Stimulated activated CD8-positive, alpha-beta memory T cell treated with anti-CD3 and anti-CD28 coated beads, Interleukin-15, amount 100 ng/mL, for 1 hour (primary cell): Measurements from ENCODE around the gene SPTBN1.

Source experiments
- DNase-seq: peaks from one replicate; pipeline ENCODE4 v3.0.0-alpha.2; 2020; ENCODE audit warnings: low read depth

SPTBN1 gene

DNA sequence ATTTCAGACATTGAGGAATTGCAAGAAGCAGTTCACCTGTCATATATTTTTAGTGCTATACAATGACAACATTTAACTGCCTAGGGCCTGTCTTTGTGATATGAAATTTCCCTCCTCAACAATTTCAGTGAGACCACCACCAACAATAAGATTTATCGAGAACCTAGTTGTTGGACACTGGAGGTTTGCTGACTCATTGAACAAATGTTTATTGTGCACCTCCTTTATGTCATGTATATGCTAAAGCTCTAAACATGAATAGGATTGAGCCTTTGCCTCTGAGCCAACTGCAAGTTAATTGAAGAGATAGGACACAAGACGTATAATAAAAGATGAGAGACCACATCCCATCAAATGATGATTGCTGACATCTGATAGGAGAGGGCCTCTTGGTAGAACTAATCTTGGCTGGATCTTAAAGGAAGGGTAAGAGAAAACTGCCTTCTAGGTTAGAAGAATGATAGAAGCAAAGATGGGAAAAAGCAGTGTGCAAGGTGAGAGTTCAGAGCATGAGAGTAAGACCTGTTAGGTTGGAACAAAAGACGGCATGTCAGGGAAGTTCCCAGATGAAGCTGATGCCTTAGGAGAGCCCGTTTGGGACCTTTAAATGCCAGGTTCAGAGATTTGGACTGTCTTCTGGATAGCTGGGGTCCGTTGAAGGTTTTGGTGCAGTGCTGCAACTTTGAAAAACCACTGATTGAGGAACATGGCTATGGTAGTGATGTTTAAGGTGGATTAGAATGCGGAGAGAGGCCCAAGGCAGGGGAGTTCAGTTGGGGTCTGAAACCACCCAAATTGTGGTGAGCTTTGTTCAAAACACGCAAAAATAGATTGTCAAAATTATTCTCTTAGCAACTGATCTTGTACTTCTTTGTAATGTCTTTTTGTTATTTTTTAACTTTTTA is 134.3 kb downstream of the SPTBN1 start:
- DNase-seq, result no peak

DNA sequence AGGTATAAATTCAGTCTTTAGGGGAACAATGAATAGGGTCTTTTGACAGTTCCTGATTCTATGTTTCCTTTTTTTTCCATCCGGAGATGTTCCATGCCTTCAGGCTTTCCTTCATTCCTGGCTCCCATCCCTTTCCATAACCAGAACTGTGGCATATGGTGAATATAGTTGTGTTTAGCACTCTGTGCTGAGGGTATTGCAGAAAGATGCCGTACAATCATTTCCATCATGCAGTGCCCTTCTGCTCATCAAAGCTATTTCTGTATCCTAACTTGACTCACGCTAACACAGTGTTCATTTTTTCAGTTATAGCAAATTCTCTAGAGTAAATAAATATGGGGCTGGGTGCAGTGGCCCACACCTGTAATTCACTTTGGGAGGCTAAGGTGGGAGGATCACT is 135.4 kb downstream of the SPTBN1 start:
- no peak for DNase-seq

DNA sequence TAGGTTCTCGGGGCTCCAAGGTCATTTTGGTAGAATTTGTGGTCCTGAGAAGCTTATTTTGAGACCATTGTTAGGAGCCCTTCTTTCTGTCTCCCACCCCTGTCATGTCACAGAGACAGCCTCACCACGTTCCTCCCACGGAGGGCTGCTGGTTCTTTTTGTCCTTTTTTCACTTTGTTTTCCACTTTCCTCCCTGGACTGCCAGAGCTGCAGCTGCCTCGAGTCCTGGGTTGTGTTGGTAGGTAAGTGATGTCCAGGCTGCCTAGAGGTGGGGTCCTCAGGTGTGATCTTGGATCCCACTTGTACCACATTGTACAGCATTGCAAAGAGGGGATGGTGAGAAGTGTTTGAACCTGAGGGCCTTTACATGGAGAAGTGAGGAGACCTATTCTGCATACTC is 137.1 kb downstream of the SPTBN1 start:
- DNase-seq, result no peak

DNA sequence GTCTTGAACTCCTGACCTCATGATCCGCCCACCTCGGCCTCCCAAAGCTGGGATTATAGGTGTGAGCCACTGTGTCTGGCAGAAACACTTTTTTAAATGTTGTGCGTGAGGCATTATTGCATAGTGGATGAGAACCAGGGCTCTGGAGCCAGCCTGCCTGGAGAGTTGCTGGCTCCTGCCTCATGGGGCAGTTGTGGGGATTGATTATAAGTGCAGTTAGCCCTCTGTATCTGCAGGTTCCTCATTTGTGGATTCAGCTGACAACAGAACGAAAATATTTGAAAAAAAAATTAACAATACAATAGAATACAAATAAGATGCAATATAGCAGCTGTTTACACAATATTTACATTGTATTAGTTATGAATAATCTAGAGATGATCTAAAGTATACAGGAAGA is 137.9 kb downstream of the SPTBN1 start:
- no peak for DNase-seq

DNA sequence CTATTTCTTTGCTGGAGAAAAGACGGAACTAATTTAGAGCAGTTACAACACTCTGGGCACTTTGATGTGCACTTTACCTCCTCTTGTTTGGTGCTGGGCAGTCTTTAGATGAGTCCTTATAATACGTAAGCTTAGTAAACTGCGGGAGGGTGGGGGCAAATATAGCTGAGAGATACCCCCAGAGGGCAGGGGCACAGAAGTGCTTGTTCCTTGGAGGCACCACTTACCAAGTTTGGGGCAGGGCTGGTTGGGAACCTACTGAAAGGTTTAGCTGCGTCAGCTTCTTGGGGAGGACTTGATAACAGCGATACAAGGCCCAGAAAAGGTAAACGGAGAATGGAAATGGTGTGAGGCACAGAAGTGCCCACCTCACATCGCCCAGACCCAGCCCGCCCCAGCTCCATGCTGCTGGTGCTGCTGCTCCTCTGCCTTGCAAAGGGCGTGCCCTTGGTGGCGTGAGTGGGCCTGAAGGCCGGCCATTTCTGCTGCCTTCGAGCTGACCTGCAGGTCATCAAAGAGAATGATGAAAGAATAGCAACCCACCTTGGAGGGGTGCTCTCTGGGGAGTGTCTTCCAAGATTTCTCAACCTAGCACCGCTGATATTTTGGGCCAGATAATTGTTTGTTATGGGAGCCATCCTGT is 139.2 kb downstream of the SPTBN1 start:
- no peak for DNase-seq

DNA sequence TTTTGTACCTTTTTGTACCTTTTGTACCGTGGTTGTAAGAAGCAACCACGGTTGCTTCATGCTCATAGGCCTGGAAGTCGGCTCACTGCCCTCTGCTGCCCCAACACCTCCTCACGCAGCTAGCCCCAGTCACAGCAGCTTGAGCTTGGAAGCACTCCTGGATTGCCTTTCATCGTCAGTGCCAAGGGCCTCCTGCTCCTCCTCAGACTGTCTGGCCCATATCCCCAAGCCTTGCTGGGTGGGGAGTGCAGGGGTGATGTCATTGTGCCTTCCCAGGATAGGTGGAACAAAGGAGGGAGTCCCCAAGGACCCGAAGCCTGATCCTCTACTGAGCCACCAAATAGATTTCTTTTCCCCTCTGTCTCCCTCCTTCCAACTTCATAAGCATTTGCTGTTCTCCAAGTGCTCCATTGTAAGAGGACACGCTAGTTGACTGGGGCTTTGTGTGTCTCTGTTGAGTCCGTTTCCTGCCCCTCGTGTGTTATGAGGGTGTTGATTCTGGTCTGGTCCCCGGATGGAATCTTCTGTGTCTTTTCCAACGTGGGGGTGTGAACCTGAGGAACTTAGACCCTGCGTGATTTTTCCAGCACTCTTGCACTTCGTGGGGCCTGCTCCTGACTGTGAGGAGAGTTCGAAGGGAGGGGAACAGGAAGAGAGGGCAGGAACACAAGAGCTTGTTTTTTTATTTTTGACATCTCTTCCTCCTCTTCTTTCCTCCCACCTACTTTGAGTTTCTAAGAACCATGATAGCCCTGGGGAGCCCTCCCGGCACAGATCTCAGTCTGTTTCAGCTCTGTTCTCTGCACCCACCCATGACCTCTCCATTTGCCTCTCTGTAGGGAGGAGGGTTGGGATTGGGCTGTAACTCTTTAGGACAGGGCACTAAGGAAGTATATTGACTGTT is 140.1 kb downstream of the SPTBN1 start:
- DNase-seq, result no peak

DNA sequence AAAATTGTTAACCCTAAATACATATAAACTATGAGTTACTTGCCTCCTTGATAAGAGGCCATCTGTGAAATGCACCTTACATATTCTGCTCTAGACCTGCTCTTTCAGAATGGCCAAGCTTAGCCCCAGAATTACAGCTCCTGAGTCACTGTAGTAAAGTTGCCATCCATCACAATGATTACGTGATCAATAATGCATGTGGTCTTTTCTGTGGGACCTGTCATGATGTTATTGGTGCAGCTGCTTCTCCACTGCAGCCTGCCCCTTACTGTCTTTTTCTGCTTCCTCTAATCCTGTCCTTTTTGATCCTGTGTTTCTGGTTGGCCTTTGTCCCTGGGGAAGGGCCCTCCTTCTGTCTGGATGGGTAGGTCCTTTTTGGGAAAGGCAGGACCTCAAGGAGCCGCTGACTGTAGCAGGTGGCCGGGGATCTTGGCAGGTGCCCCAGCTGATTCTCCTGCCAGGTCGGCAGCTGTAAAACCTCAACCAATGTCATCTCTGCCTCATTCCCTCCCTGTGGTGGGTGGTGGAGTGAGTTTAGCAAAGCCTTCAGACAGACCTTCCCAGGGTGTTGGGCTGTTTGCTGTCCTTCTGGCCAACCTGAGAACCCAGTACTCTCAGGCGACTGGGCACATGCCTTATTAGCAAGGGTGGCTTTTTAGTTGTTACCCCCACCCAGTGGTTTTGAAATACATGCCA is 141.2 kb downstream of the SPTBN1 start:
- no peak for DNase-seq

DNA sequence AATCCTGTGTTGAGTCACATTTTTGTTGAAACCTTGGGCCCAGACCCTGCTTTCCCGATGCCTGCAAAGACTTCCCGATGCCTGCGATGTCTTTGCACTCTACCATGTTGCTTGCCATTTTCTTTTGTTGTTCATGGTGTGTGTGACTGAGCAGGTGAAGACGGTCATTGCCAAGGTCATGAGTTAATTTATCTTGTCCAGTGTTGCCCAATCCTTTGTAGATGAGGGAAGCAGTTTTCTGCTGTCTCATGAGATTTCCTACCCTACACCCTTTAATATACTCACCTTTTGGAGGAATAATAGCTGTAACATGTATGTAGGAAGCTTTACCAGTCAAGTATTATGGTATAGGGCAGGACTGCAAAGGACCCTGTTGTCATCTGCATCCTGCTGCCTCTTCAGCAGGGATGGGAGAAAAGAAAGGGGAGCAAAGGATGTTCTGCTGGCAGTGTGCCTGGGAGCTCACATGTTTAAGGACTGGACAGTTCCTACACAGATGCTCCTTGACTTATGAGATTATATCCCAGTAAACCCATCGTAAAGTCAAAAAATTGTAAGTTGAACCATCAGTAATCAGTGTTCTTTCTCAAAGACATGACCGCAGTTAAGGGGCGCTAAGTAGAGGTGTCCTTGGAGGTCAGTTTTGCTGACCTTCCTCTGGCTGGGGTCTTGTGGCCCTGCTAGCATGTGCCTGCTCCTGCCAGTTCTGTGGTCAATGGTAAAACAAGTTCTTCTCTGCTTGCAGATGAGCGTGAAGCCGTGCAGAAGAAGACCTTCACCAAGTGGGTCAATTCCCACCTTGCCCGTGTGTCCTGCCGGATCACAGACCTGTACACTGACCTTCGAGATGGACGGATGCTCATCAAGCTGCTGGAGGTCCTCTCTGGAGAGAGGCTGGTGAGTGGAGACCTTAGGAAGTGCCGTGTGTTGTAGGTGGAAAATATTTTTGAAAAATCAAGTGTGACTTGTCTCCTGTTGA is 142.5 kb downstream of the SPTBN1 start:
- DNase-seq, result no peak

DNA sequence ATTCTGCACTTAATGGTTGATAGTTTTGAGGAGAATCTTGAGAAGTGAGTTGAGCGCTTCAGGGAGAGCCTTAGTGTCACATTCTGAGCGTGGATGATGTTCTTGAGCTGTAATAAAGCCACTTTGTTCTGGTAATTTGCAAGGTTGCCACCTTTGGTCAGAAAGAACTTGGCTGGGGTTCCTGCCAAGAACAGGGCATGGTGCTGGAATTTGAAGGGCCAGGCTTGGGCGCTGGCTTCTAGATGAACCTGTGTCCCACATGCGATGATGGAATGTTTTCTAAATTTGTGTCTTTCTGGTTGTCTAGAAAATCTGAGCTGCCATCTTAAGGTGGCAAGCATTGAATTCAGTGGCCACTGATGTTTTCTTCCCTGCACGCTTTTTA is 143.2 kb downstream of the SPTBN1 start:
- no peak for DNase-seq

DNA sequence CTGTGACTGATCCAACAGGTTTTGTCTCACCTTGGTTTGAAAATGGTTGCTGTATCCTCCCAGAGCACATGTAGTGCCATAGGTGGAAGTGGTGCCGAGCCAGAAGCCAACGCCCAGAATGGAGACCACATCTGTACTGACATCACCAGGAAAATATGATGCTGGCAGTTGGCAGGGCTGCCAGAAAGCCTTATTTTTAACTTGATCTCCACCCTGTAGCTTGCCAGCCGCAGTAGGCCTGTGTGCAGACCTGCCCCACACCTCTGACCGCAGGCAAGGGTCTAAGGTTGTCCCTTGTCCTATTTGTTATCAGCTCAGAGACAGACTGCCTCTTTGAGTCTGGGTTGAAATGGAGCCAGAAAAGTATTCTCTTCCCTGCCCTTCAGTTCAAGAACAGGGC is 143.8 kb downstream of the SPTBN1 start:
- no peak for DNase-seq

DNA sequence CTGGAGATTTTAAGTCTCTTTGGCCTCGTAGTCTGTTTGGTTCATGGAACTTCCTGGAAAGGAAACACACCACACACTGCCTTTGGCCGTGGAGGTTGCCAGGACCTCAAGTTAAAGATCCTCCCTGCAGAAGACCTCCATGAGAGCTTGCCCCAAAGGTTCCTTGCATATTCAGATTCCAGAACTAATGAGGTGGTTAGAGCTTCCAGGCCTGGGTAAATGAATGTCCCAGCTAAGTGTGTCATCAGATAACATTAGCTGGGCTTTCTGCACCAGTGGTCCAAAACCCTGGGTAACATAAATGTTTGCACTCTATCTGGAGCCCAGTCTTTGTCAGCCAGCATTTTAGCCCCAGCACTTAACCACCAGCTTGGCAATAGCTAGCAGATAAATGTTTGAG is 145.2 kb downstream of the SPTBN1 start:
- DNase-seq, result no peak

DNA sequence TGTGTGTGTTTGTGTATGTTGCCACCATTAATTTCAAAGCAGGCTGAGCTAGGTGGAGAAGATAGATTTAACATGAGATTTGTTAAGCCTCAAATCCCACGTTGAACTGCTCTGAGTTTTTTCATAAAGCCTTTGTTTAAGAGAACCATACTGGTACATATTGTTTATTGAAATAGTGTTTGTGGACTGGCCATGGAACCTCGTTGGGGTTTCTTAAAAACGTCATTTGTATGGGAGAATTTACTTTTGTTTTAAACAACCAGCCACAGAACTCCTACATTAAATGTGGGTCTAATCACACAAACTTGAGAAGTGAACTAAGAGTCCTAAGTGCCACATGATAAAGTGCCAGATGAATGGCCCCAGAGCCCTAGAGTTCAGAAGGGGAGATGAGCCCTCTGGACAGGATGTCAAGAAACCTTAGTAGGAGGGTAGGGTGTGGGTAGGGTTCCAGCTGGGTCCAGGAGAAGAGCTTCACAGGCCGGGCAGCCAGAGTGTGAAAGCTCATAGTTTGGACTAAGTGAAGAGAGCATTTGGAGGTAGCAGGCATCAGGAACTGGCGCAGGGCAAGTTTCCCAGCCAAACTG is 146.7 kb downstream of the SPTBN1 start:
- DNase-seq, result no peak

DNA sequence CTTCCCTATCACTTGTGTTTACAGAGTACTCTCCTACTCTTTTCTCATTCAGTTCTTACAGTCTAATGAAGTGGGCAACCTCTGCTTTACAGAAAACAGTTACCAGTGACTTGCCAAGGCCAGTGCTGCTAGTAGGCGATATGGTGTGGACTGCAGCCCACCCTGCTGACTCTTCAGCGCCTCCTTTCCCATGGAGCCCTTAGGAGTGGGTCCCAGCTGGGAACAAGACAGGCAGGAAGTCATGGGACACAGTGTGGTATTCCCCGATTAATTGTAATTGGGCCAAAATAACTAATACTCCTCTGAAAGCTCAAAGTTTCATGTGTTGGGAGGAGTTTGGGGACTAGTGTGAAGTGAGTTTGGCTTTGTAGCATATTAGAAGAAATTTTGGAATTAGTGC is 147.2 kb downstream of the SPTBN1 start:
- DNase-seq, result no peak

DNA sequence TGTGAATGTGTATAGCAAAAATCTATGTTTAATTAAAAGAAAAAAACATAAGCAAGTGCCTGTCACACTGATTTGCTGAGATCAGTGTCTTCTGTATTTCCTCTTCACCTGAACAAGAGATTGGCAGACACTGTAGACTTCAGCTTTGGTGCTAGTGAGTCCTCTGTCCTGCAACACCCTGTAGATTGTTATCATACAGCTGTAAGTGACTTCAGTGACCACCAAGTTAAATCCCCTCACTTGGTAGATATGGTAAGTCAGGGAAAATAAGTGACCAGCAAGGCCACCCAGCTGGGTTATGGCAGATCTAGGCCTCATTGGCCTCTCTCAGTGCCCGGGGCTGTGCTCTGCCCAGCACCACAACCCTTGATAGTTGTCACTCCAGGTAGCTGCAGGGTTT is 147.7 kb downstream of the SPTBN1 start:
- no peak for DNase-seq

DNA sequence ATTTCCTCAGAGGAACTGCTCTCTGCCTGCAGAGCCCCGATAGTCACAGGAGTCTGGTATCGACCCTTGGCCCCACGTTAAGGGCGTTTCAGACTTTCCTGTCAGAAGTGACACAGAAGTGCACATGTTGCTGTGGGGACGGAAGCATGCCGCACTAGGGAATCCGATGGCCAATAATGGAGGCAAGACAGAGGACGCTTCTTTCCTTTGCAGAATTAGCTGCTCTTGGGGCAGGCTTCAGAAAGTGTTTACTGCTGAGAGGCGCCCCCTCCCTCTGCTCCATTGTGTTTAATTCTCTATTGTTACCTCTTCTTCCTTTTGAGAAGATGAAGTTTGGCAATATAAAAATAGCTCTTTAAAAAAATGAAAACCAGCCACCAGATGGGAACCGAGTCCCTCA is 148.7 kb downstream of the SPTBN1 start:
- DNase-seq, result no peak

DNA sequence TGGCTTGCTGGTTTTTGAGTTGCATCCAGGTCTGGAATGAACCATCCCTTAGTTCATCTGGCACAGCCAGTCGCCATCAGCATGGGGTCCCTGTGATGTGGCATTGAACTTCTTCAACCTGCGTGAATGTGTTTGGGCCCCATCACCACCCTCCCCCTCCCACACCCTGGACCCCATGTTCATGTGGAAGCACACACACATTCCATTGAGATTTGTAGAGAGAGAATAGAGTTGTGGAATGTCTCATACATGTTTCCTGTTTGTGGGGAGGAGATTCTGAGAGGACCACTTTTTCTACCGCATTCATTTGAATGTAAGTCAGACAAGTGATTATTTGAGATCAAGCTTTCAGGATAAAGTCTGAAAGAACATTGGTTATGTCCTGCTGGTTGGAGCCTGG is 149.7 kb downstream of the SPTBN1 start:
- no peak for DNase-seq

DNA sequence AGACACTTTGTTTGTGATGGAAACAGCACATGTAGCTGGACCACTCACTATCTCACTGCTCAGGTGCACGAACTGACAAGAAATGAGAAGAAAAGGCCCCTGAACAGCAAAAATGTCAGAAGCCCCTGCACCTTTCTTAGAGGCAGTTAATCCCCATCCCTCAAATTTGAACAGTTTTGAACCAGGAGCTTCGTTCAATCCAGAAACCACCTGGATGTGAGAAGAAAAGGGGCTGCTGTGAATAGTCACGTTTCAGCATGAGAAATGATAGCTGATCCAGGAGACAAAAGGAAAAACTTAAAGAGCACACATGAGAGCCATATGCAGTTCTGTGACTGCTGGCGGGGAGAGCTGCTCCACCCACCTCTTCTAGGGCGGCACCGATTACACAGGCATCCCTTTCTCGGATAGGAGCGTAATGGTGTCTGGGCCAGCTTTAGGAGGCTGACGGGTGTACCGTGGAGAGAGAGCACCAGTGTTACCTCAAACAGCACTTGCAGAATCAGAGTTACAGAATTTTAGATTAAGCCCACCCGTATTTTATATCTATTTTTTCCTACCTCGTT is 150.3 kb downstream of the SPTBN1 start:
- DNase-seq, result no peak

DNA sequence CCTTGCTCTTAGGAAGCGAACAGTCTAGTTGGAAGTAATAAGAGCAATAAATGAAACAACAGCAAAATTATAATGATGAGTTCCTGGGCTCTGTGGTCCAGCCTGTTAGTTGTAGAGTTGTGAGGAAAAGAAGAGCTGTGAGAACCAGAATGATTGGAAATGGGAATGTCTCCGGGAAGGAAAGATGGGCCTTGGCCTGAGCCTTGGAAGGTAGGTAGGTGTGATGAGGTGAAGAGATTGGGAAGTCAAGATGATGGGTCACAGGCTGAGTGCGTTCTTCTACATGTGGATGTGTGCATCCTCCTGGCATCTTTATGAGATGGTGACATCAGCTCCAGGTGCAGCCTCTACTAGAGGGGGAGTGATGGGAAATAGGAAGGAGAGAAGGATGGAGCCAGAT is 152.1 kb downstream of the SPTBN1 start:
- no peak for DNase-seq

DNA sequence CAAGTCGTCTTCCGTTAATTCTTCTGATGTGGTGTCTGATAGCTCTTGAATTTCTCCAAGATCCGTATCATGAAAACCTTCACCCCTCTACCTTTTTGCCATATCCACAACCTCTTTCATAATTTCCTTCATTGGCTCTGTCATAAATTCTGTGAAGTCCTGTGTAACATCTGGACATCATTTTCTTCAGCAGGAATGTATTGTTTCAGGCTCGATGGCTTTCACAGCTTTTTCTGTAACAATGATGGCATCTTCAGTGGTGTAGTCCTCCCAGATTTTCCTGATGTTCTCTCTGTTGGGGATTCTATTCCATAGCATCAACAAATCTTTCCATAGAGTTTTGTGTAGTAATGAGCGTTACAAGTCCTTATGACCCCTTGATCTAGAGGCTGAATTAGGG is 153.1 kb downstream of the SPTBN1 start:
- no peak for DNase-seq

DNA sequence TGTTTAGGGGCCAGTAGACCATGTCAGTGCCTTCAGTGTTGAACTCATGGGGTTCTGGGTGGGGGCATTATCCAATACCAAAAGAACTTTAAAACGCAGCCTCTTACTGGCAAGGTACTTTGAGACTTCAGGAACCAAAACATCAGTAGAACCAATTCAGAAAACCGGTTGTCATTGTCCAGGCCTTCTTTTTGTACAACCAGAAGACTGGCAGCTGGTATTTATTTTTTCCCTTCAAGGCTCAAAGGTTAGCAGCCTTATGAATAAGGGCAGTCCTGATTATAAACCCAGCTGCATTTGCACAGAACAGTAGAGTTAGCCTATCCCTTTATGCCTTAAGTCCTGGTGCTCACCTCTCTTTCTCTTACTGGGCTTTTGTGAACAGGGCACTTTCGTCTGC is 153.5 kb downstream of the SPTBN1 start:
- no peak for DNase-seq
